K562 (cell line): Measurements from ENCODE around the gene ALDOC. TPM values are rescaled to one million over a fixed set of nuclear protein-coding genes. Genes with fewer than 3 reads are reported as not detected.

Source experiments
- CTCFL ChIP-seq: IDR thresholded peaks from 2 replicates; pipeline ENCODE4 v1.6.1; 2011; ENCODE audit warnings: borderline replicate concordance, low read depth, mild to moderate bottlenecking, moderate library complexity, low read length; ENCODE audit not compliant: insufficient read depth, poor library complexity, severe bottlenecking
- ILK ChIP-seq: fragments of 450-650 bp; IDR thresholded peaks from 2 replicates; pipeline ENCODE4 v1.6.1; 2016; ENCODE audit warnings: missing genetic modification characterization, low read depth, mild to moderate bottlenecking, missing compliant biosample characterization, moderate library complexity, borderline replicate concordance
- KAT2B ChIP-seq: IDR thresholded peaks from one replicate; pipeline ENCODE4 v1.6.1; 2012; ENCODE audit warnings: low read depth, mild to moderate bottlenecking, control low read depth, inconsistent platforms, low read length, moderate library complexity
- POLR2AphosphoS5 ChIP-seq: IDR thresholded peaks from 2 replicates; pipeline ENCODE4 v1.6.1; 2011; ENCODE audit warnings: mild to moderate bottlenecking, low read depth, low read length, moderate library complexity; ENCODE audit not compliant: control insufficient read depth, insufficient read depth
- YY1 ChIP-seq, 3 experiments: IDR thresholded peaks; 2 replicates each; pipeline ENCODE4 v1.6.1; 2011; ENCODE audit warnings: low read length in 2 of 3, mild to moderate bottlenecking in 2 of 3, moderate library complexity in 2 of 3, borderline replicate concordance in 1 of 3, control low read depth in 1 of 3, low read depth in 1 of 3; ENCODE audit not compliant: insufficient read depth in 3 of 3, insufficient replicate concordance in 2 of 3, control insufficient read depth in 1 of 3, insufficient read length in 1 of 3; ENCODE audit errors: extremely low read depth in 1 of 3
- ZKSCAN3 ChIP-seq: fragments of 250-450 bp; sonication (Bioruptor Pico); IDR thresholded peaks from 2 replicates; pipeline ENCODE4 v1.4.0; 2020
- ZNF764 ChIP-seq: fragments of 250-450 bp; sonication (Bioruptor Pico); IDR thresholded peaks from 2 replicates; pipeline ENCODE4 v1.4.0; 2020; ENCODE audit warnings: low read depth, mild to moderate bottlenecking, moderate library complexity
- polyA plus RNA-seq, 8 experiments: library from polyadenylated mRNA; depleted of rRNA in 4 of 8; stranded (reverse) in 5 of 8; unstranded in 3 of 8; fragments of >200 nt; fragmentation: Nextera tagmentation in 2 of 8; fragmentation: Illumina TruSeq in 1 of 8; extraction: Ambion mirVana in 2 of 8; extraction: Trizol in 1 of 8; gene quantifications; 2 replicates each; pipeline versions ENCODE4 v1.2.1 to v1.2.3, GENCODE V29; 2011 to 2014; ENCODE audit warnings: inconsistent platforms in 1 of 8, missing spikeins in 1 of 8
- total RNA-seq, 7 experiments: library from RNA; depleted of rRNA in 6 of 7; stranded (reverse); fragments of >200 nt in 6 of 7; fragmentation: Illumina TruSeq in 2 of 7; extraction: Trizol in 2 of 7; gene quantifications; 2 replicates each; pipeline versions ENCODE4 v1.2.1 to v1.2.3, GENCODE V29; 2011 to 2021; ENCODE audit warnings: low replicate concordance in 1 of 7

The ALDOC gene
- total and polyA plus RNA-seq, 9 of the 15 experiments (the other 6 are each of a cell fraction or from before 2014, with no cell fraction given), result 43.2 to 263 (median 99.2) TPM

- TF ChIP-seq CTCFL, result no peak
- TF ChIP-seq ZKSCAN3 (CRISPR knock-in tag), result no peak
- no peak for TF ChIP-seq POLR2AphosphoS5
- no peak for TF ChIP-seq YY1 (IDR thresholded peaks at IDR 0.05; ENCODE audit: borderline replicate concordance in 1 of 3, control insufficient read depth in 1 of 3, extremely low read depth in 1 of 3, insufficient read depth in 3 of 3, insufficient read length in 1 of 3, insufficient replicate concordance in 2 of 3, low read depth in 1 of 3, low read length in 2 of 3)
- TF ChIP-seq KAT2B, result no peak
- TF ChIP-seq ZNF764 (CRISPR knock-in tag), result no peak
- TF ChIP-seq ILK, result no peak
Observed at GRCh38 chr17:28550858-28551257, 25.8 kb downstream of the ALDOC start (continued).
